CD4-positive, alpha-beta T cell treated with Interleukin-15 for 4 hours (primary cell): ENCODE measurements around the gene CDK5RAP3.
"Not testable (repeated sequence)": the region's sequence is repeated elsewhere in the genome, so short reads cannot be mapped to it uniquely, and the experiment has no call there.

Source experiments
- DNase-seq: peaks from one replicate; pipeline ENCODE4 v3.0.0-alpha.2; 2020; ENCODE audit warnings: low spot score

The CDK5RAP3 gene

GRCh38 chr17:47975189-47975822 is 4.4 kb downstream of the CDK5RAP3 start:
- DNase-seq = no peak

GRCh38 chr17:47975823-47976205 is 4.9 kb downstream of the CDK5RAP3 start:
- no peak for DNase-seq

DNA sequence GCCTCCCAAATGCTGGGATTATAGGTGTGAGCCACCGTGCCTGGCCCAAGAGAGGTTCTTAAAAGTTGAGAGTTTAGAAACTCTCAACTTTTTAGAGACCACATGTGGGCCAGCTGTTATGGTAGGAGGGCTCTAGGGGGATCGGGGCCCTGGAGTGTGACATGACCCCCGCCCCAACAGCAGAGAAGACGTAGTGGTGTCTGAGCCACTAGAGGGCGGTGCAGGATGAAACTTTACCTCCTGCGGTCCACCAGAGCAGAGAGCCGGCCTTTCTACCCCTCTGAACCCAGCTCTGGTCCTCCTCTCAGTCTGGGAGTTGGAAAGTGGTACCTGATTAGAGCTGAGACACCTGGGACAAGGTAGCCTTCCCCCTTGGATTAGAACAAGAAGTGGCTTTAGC is 7.4 kb downstream of the CDK5RAP3 start:
- peak; percentile 37 for DNase-seq

DNA sequence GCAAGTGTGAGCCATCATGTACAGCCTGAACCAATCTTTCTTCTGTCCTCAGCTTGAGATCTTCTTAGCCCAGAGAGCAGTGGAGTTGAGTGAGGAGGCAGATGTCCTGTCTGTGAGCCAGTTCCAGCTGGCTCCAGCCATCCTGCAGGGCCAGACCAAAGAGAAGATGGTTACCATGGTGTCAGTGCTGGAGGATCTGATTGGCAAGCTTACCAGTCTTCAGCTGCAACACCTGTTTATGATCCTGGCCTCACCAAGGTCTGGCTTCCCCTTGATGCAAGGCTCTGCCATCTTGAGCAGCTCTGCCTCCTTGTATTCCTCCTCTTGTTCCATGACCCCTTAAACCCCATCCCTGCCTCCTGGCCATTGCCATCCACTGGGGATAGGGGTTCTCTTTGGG is 9.6 kb downstream of the CDK5RAP3 start:
- DNase-seq = no peak

DNA sequence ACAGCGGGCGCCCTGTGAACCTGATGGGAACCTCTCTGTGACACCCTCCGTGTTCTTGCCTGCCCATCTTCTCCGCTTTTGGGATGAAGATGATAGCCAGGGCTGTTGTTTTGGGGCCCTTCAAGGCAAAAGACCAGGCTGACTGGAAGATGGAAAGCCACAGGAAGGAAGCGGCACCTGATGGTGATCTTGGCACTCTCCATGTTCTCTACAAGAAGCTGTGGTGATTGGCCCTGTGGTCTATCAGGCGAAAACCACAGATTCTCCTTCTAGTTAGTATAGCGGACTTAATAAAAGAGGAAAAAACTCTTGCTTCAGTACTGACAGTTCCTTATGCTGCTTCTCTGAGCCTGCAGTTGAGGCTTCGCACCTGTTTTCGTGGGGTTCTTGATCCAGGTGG is 10.5 kb downstream of the CDK5RAP3 start:
- DNase-seq = no peak

- DNase-seq = no peak
Observed at GRCh38 chr17:47982091-47982617, 11.2 kb downstream of the CDK5RAP3 start.

- no peak for DNase-seq
Observed at GRCh38 chr17:47982645-47983390, 11.9 kb downstream of the CDK5RAP3 start.

GRCh38 chr17:47983492-47984223 is 12.7 kb downstream of the CDK5RAP3 start:
- no peak for DNase-seq

DNA sequence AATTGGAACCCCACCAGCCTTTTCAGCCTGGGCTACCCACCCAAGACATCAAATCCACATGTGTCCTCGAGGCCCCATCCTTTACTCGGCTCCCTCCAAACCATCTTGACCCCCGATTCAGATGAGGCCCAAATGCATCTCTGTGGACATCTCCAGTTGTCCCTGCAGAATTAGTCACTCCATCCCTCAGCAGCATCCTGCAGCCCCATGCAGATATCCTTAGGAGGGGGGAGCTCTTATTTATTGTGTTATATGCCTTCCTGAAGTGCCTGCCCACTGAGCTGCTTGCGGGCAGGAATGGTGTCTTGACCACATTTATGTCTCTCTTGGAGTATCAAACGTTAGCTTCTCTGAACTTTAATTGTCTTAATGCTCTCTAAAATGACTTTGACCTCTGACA is 15.6 kb downstream of the CDK5RAP3 start:
- DNase-seq = no peak

DNA sequence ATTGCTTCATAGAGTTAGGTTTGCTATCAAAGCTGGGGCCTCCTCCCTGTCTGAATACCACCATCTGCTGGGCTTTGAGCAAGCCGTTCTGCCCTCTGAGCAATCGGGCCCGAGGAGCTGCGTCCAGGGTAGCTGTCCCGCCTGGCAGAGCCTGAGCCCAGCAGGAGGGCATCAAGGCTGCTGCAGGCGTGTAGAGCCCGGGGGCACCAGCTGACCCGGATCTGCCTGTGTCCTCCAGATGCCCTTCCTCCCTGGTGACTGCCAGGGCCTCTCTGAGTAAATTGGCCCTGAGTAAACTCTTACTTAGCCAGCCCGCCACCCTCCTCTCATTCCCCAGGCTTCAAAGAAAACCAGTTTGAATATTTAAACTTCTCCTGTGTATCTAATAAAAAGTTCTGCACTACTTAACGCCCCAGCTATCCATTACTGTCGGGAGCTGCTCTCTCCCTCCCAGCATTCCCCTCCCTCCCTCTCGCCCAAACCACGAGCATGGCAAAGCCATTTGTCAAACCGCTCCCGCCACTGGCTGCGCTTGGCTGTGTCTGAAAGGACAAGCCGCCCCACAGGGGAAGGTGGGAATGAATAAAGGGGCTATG is 16.4 kb downstream of the CDK5RAP3 start:
- no peak for DNase-seq

GRCh38 chr17:47988445-47988844 is 17.5 kb downstream of the CDK5RAP3 start:
- DNase-seq = not testable (repeated sequence)

DNA sequence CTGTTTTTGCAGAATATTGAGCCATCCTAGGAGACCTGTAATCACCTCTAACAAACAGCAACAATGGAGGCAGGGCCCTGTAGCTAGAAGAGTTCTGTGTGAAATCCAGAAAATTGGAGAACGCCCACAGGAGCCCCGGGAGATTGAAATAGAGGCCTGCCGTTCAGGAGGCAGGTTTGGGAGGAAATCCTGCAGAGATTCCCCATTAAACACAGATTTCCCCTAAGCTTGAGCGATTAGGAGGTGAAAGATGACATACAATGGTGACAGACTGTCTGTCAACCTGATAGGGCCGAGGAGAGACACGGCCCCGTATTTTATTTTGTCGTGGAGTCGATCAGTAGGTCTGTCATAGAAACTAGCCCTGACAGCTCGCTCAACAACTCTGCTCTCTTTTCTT is 18.2 kb downstream of the CDK5RAP3 start:
- DNase-seq = no peak

- DNase-seq = no peak
Observed at GRCh38 chr17:47989700-47990099, 18.8 kb downstream of the CDK5RAP3 start.

DNA sequence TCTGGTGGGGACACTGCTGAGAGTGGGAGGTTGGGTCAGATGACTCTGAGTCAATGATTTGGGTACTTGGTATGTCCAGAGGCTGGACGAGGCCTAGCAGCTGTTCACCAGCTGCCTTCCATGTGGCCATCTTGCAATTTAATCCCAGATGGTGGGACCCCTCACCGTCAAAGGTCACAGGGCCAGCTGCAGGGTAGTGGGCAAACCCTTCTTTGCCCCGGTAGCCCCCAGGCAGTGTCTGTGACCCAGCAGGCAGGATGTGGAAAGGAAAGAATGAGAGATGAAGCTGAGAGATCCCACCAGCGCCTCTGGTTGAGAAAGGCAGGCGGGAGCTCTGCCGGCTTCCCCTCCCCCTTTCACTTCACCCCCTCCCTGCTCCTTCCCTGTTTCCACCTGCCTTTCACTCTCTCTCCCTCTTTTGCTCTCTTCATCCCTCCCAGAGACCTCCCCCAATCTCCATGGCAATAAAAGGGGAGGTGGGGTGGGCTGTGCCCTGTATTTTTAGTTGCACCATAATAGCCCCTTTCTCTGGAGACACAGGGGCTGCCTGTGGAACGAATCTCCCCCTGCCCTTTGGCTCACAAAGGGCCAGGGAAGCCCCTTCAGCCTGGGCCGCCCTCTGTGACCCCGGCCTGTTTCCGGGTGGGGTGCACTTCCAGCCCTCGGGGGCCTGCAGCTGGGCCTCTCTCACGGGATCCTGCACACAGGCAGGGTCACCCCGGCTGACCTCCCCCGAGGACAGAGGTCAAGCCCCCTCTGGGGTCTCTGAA is 20.2 kb downstream of the CDK5RAP3 start:
- no peak for DNase-seq

DNA sequence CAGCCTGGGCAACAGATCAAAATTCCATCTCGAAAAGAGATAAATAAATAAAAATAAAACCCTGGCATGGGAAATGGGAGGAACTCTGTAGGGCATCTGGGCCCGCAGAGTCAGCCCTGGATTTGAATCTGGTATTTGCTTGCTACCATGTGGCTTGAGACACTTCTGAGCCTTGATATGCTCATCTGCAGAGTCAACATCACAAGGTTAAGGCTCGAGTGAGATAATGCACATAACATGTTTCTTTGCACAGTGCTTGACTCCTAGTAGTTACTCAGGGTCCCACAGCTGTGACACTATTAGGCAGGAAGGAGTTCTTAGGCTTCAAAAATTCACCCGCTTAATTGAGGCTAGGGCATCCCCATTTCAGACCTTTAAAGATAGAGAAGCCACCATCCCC is 21.3 kb downstream of the CDK5RAP3 start:
- no peak for DNase-seq

DNA sequence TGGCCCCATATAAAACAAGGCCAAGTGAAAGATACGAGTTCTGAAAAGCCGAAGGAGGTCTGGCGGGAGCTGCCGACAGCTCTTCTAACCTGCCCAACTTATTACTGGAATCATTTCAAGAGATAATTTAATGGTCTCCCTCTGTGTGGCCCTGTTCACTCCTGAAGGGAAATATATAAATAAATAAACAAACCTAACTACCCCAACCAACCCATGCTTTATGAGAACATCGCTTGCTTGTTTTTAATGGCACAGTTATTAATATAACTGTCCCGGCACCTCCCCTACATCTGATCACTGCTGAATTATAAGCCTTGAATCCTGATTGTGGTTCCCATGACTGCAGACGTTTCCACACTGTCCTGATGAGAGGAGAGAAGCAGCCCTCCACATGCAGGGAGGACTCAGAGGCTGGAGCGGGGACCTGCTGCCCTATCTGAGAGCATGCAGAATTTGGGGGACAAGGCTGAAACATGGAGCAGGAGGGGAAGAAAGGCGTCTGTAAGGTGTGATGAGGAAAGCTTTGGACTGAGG is 22.2 kb downstream of the CDK5RAP3 start:
- no peak for DNase-seq

DNA sequence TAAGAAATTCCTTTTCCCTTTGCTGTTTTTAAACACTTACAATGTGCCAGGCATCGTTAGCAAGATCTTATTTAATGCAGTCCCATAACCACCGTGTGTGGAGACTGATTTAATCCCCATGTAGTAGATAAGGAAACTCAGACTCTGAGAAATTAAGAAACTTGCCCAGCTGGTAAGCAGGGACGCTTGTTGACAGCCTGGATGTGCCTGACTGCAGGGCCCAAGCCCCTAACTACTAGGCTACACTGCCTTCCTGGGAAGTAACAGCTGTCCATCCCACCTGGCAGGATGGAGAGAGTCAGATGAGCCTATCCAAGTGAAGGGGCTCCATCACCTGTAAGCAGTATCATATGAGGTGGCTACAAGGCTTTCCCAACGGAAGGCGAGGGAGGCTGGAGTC is 23.1 kb downstream of the CDK5RAP3 start:
- no peak for DNase-seq

DNA sequence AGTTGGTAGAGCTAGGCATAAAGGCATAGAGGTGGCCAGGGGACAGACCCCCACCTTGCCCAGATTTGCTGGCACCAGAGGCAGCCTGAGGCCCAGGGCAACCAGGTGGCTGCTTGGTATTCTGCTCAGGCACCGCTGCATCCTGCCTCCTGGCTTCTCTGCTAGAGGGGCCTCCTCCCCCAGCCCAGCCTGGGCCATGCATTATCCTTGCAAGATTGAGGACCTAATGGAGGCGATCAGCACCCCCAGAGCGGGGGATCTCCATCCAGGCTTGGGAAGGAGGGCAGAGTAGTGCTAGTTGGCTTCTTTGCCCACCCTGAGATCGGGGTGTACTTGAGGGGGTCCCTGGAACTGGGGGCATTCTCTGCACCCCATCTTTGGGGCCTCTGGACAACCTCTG is 23.8 kb downstream of the CDK5RAP3 start:
- no peak for DNase-seq

DNA sequence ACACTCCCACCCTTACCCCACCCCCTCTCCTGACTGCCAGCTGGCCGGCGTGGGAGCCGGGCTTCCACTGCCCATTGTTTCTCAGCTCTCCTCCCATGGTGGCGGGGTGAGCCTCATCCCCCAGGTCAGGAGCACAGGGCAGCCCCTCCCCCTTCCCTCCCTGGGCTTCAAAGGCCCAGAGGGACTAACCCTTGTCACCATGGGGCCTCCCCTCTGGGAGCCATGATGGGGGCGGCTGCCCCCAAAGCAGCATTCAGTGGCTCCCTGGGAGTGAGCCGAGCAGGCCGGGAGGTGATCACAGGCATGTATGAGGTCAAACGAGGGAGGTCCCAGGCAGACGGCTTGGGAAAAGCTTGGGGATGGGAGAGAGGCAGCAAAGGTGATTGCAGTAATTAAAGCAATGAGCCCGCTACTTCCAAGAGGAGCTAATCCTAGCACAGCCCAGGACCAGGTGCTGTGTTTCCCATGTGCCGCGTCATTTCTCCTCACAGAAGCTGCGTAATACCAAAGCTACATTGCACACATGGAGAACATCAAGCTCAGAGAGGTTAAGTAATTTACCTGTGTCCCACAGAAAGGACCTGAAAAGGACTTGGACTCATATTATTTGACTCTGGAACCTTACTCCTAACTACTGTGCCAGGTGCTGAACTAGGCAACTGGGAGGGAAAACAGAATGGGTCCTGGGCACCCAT is 24.5 kb downstream of the CDK5RAP3 start:
- DNase-seq = no peak

GRCh38 chr17:47996201-47996600 is 25.3 kb downstream of the CDK5RAP3 start:
- DNase-seq = no peak

- no peak for DNase-seq
Observed at GRCh38 chr17:47997586-47997985, 26.7 kb downstream of the CDK5RAP3 start.
